Stimulated activated CD8-positive, alpha-beta memory T cell treated with anti-CD3 and anti-CD28 coated beads, Interleukin-2, amount 100 ng/mL, for 1 hour (primary cell): Measurements from ENCODE around the gene FAM162B.
"Not testable (repeated sequence)": the region's sequence is repeated elsewhere in the genome, so short reads cannot be mapped to it uniquely, and the experiment has no call there.

Source experiments
- DNase-seq, 2 donors: peaks; one replicate each; pipeline ENCODE4 v3.0.0-alpha.2; 2020; ENCODE audit warnings: low read depth in 2 of 2

FAM162B gene

DNA sequence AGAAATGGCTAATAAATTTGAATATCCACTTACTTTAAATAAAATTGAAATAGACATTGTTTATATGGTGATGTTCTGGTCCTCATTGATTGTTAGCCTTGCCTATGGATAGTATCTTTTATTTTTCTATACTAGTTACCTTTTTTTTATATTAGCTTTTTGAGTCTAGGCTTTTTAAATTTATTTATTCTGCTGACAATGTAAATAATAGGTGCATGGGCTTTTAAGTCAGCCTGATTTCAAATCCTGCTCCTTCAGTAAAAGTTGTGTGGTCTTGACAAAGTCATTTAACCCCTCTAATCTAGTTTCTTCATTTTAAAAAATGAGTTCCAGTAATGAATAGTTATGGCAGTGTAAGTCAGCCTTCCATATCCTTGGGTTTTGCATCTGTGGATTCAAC is 38.6 kb downstream of the FAM162B start:
- DNase-seq: no peak

DNA sequence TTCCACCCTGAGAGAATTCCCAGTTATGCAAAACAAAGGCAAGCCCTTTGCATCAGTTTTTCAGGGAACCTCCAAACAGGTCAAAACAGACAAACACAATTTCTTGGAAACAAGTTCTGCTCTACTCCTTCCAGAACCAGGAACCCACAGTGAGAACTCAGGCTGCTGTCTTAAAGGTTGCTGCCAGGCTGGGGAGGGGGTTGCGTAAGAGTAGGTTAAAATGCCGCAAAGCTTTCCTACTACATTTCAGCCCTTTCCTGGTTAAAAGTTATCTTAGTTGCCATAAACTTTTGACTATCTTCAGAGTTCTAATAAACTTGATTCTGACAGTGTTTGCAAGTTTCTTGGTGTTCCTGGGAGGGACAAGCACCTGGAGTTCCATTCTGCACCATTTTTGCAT is 50.8 kb downstream of the FAM162B start:
- DNase-seq: no peak

DNA sequence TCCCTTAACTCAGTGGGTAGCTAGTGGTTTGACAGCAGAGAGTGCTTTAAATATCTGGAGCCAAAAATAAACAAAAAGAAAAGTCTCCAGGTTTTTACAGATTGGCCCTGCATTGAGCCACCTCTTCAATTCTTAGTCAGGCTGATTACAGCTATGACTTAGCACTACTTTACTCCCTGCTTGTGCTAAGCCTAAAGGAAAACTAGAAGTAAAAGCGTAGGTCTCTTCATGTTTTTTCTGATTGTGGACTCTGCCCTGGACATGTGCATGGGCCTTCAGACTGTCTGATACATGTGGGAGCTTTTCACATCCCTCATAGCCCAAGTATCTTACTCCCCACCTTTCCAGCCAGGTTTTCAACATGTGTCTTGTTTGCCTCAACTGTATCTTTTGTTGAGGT is 51.2 kb downstream of the FAM162B start:
- DNase-seq: no peak

DNA sequence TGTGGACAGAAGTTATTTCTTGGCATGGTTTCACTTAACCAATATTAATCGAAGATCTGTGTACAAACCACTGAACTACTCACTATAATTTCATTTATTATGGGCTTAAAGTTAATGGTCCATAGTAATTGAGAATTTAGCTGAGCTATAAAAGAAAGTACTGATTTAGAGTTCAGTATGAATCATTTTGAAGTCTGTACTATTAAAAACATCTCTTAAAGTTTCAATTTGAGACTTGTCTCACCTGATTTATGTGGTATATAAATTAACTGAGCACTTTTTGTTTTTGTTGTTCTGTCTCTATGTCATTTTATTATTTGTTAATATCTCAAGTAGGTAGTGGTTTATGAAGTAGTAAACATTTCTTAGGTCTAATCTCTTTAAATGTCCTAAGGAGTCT is 59.6 kb downstream of the FAM162B start:
- DNase-seq: no peak

DNA sequence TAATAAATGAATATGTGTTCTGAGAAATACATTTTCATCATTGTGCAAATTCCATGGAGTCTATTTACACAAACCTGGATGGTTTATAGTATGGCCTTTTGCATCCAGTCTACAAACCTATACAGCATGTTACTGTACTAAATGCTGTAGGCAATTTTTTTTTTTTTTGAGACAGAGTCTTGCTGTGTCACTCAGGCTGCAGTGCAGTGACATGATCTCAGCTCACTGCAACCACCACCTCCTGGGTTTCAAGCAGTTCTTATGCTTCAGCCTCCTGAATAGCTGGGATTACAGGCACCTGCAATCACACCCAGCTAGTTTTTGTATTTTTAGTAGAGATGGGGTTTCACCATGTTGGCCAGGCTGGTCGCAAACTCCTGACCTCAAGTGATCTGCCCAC is 61.6 kb downstream of the FAM162B start:
- DNase-seq: not testable (repeated sequence)
